RWPE2 (cell line): ENCODE results near the gene PANK1.

Experiments
- ATAC-seq: fragments of 200-7000 bp; cut with Tn5 transposase; 3 replicates; pipeline ENCODE4 v1.9.1; 2021; ENCODE audit warnings: low read depth
- DNase-seq: peaks from one replicate; pipeline ENCODE4 v3.0.0-alpha.2; 2020; ENCODE audit warnings: low spot score
- H3K27ac ChIP-seq: fragments of 450-650 bp; 2 replicates; pipeline ENCODE4 v1.5.1; 2017; ENCODE audit warnings: mild to moderate bottlenecking; ENCODE audit not compliant: poor library complexity, severe bottlenecking
- H3K27me3 ChIP-seq: fragments of 250-450 bp; sonication (Bioruptor Pico); 2 replicates; pipeline ENCODE4 v1.5.1; 2021; ENCODE audit warnings: mild to moderate bottlenecking, moderate library complexity; ENCODE audit not compliant: insufficient read depth, poor library complexity, severe bottlenecking
- H3K36me3 ChIP-seq: fragments of 250-450 bp; sonication (Bioruptor Pico); 2 replicates; pipeline ENCODE4 v1.5.1; 2020; ENCODE audit warnings: low read depth, mild to moderate bottlenecking, moderate library complexity
- H3K4me1 ChIP-seq: fragments of 250-450 bp; sonication (Bioruptor Pico); 2 replicates; pipeline ENCODE4 v1.5.1; 2021; ENCODE audit warnings: mild to moderate bottlenecking, moderate library complexity; ENCODE audit not compliant: insufficient read depth, poor library complexity, severe bottlenecking
- H3K4me3 ChIP-seq: fragments of 250-450 bp; sonication (Bioruptor Pico); 2 replicates; pipeline ENCODE4 v1.5.1; 2021; ENCODE audit warnings: mild to moderate bottlenecking, moderate library complexity; ENCODE audit not compliant: severe bottlenecking
- H3K9me3 ChIP-seq: fragments of 250-450 bp; sonication (Bioruptor Pico); 2 replicates; pipeline ENCODE4 v1.5.1; 2021; ENCODE audit warnings: mild to moderate bottlenecking, moderate library complexity; ENCODE audit not compliant: severe bottlenecking
- CTCF ChIP-seq: fragments of 450-650 bp; IDR thresholded peaks from one replicate; pipeline ENCODE4 v1.5.1; 2017; ENCODE audit warnings: mild to moderate bottlenecking, moderate library complexity; ENCODE audit not compliant: poor library complexity, severe bottlenecking

The PANK1 gene

GRCh38 chr10:89555688-89556445 lies 89.2 kb downstream of the PANK1 start:
- peak; percentile 52; the same call in 2 of the 3 replicates for ATAC-seq
- TF ChIP-seq CTCF = peak; percentile 38

GRCh38 chr10:89554433-89554832 lies 90.6 kb downstream of the PANK1 start:
- ATAC-seq = no peak

More at GRCh38 chr10:89555688-89556445, 89.2 kb downstream of the PANK1 start:
- Histone ChIP-seq H3K9me3 (no peaks in the 10 kb centered on the region), H3K4me1 (peaks cover 19% of the 10 kb centered on the region), H3K27ac (no peak overlapping the region), H3K27me3 (no peaks in the 10 kb centered on the region), H3K36me3 (no peaks in the 10 kb centered on the region), H3K4me3 (no peak overlapping the region)
- no peak for DNase-seq

GRCh38 chr10:89553064-89553734 lies 91.8 kb downstream of the PANK1 start:
- ATAC-seq = peak; percentile 82
- H3K4me3 ChIP-seq = no peak overlapping the region
- TF ChIP-seq CTCF = no peak
- H3K9me3 ChIP-seq = no peaks in the 10 kb centered on the region
- H3K36me3 ChIP-seq = no peaks in the 10 kb centered on the region
- peak overlapping the region; percentile 66 for H3K27ac ChIP-seq
- no peak for DNase-seq
- no peaks in the 10 kb centered on the region for H3K27me3 ChIP-seq
- H3K4me1 ChIP-seq = peaks cover 33% of the 10 kb centered on the region

More at GRCh38 chr10:89554433-89554832, 90.6 kb downstream of the PANK1 start:
- Histone ChIP-seq H3K36me3 (no peaks in the 10 kb centered on the region), H3K27ac (peak overlapping the region; percentile 66), H3K9me3 (no peaks in the 10 kb centered on the region), H3K4me3 (no peak overlapping the region), H3K4me1 (peaks cover 26% of the 10 kb centered on the region), H3K27me3 (no peaks in the 10 kb centered on the region)
- TF ChIP-seq CTCF = no peak
- DNase-seq = no peak

GRCh38 chr10:89552213-89552612 lies 92.8 kb downstream of the PANK1 start:
- DNase-seq (no peak), ATAC-seq (no peak)
- TF ChIP-seq CTCF = no peak
- no peak overlapping the region for H3K4me3 ChIP-seq
- H3K36me3 ChIP-seq = no peaks in the 10 kb centered on the region
- H3K27me3 ChIP-seq = no peaks in the 10 kb centered on the region
- peak overlapping the region; percentile 66 for H3K27ac ChIP-seq
- peaks cover 33% of the 10 kb centered on the region for H3K4me1 ChIP-seq
- no peaks in the 10 kb centered on the region for H3K9me3 ChIP-seq
